Pulmonary artery endothelial cell (primary cell): ENCODE measurements around the gene ST8SIA1. TPM values are rescaled to one million over a fixed set of nuclear protein-coding genes. Genes with fewer than 3 reads are reported as not detected.

Experiments used
- DNase-seq: peaks from one replicate; pipeline ENCODE4 v3.0.0-alpha.2; 2011; ENCODE audit warnings: low read depth, low spot score
- total RNA-seq: library from RNA; depleted of rRNA; stranded (reverse); fragments of >200 nt; gene quantifications from 2 replicates; pipeline ENCODE4 v1.2.3, GENCODE V29; 2014

Gene ST8SIA1
- total RNA-seq, 1 donor from 2014 or later: 0.07 TPM

- no peak for DNase-seq
Measured at GRCh38 chr12:22242726-22243125, 91.8 kb downstream of the ST8SIA1 start.

GRCh38 chr12:22238211-22238610 lies 96.3 kb downstream of the ST8SIA1 start:
- no peak for DNase-seq

GRCh38 chr12:22234561-22234960 lies 99.9 kb downstream of the ST8SIA1 start:
- no peak for DNase-seq

- no peak for DNase-seq
Measured at GRCh38 chr12:22231836-22232235, 102.7 kb downstream of the ST8SIA1 start.

- no peak for DNase-seq
Measured at GRCh38 chr12:22231078-22231477, 103.4 kb downstream of the ST8SIA1 start.

GRCh38 chr12:22230280-22230794 lies 104.2 kb downstream of the ST8SIA1 start:
- no peak for DNase-seq

- no peak for DNase-seq
Measured at GRCh38 chr12:22229652-22230279, 104.7 kb downstream of the ST8SIA1 start.

GRCh38 chr12:22228022-22228875 lies 106.3 kb downstream of the ST8SIA1 start:
- DNase-seq: no peak

GRCh38 chr12:22223356-22223755 lies 111.2 kb downstream of the ST8SIA1 start:
- DNase-seq: no peak

- DNase-seq: no peak
Measured at GRCh38 chr12:22217556-22217955, 117.0 kb downstream of the ST8SIA1 start.

GRCh38 chr12:22215467-22216253 lies 118.8 kb downstream of the ST8SIA1 start:
- no peak for DNase-seq

- no peak for DNase-seq
Measured at GRCh38 chr12:22211128-22211527, 123.4 kb downstream of the ST8SIA1 start.

GRCh38 chr12:22209422-22209821 lies 125.1 kb downstream of the ST8SIA1 start:
- DNase-seq: no peak

GRCh38 chr12:22206111-22206728 lies 128.3 kb downstream of the ST8SIA1 start:
- DNase-seq: no peak

- DNase-seq: no peak
Measured at GRCh38 chr12:22204391-22204790, 130.1 kb downstream of the ST8SIA1 start.

GRCh38 chr12:22202847-22203246 lies 131.7 kb downstream of the ST8SIA1 start:
- DNase-seq: no peak

- no peak for DNase-seq
Measured at GRCh38 chr12:22201101-22201500, 133.4 kb downstream of the ST8SIA1 start.

- no peak for DNase-seq
Measured at GRCh38 chr12:22196236-22196635, 138.3 kb downstream of the ST8SIA1 start.

- DNase-seq: no peak
Measured at GRCh38 chr12:22190969-22191368, 143.5 kb downstream of the ST8SIA1 start.

- no peak for DNase-seq
Measured at GRCh38 chr12:22188431-22188830, 146.1 kb downstream of the ST8SIA1 start.

- no peak for DNase-seq
Measured at GRCh38 chr12:22180705-22181104, 153.8 kb downstream of the ST8SIA1 start.
